ENCODE measurements around the gene PCBD2. TPM values are rescaled to one million over a fixed set of nuclear protein-coding genes. Genes with fewer than 3 reads are reported as not detected.

Gene PCBD2
- total and polyA plus RNA-seq, 2 experiments from 2014 or later = 8.7 to 16.0 TPM

GRCh38 chr5:134979416-134979815 lies 74.5 kb downstream of the PCBD2 start:
- Mint-ChIP-seq H3K36me3 (ENCODE audit: low read depth) (peaks cover 52% of the 10 kb centered on the region), H3K9me3 (peaks cover 77% of the 10 kb centered on the region), H3K4me3 (no peak overlapping the region), H3K4me1 (no peaks in the 10 kb centered on the region; the same call in 2 of the 3 replicates), H3K27ac (no peak overlapping the region), H3K27me3 (ENCODE audit: insufficient read depth, low read depth, poor library complexity) (peaks cover 8% of the 10 kb centered on the region)
- no peak overlapping the region for H3K27ac ChIP-seq (ENCODE audit: low read depth)
- no peaks in the 10 kb centered on the region for H3K27me3 ChIP-seq (ENCODE audit: insufficient read depth)
- DNase-seq (ENCODE audit: low spot score) = no peak
- no peak overlapping the region for H2AFZ ChIP-seq
- ATAC-seq = no peak
- no peaks in the 10 kb centered on the region for H3K4me1 ChIP-seq (ENCODE audit: insufficient read depth)
- H3K4me2 ChIP-seq = no peak overlapping the region
- TF ChIP-seq JUNB (IDR thresholded peaks at IDR 0.05; ENCODE audit: unreplicated experiment) (no peak), CTCF (conservative IDR thresholded peaks at IDR 0.05; ENCODE audit: low read depth in 2 of 2) (no peak), POLR2AphosphoS5 (IDR thresholded peaks at IDR 0.05; ENCODE audit: low read depth) (no peak), CREB1 (CRISPR knock-in tag; IDR thresholded peaks at IDR 0.05; ENCODE audit: low read depth) (no peak), STAT1 (IDR thresholded peaks at IDR 0.05; ENCODE audit: unreplicated experiment) (no peak), NANOG (IDR thresholded peaks at IDR 0.05; ENCODE audit: borderline replicate concordance) (no peak), EZH2phosphoT487 (IDR thresholded peaks at IDR 0.05; ENCODE audit: unreplicated experiment) (no peak), ZNF331 (CRISPR knock-in tag; IDR thresholded peaks at IDR 0.05; ENCODE audit: low read depth) (no peak)
- TF ChIP-seq, protein P1, sequence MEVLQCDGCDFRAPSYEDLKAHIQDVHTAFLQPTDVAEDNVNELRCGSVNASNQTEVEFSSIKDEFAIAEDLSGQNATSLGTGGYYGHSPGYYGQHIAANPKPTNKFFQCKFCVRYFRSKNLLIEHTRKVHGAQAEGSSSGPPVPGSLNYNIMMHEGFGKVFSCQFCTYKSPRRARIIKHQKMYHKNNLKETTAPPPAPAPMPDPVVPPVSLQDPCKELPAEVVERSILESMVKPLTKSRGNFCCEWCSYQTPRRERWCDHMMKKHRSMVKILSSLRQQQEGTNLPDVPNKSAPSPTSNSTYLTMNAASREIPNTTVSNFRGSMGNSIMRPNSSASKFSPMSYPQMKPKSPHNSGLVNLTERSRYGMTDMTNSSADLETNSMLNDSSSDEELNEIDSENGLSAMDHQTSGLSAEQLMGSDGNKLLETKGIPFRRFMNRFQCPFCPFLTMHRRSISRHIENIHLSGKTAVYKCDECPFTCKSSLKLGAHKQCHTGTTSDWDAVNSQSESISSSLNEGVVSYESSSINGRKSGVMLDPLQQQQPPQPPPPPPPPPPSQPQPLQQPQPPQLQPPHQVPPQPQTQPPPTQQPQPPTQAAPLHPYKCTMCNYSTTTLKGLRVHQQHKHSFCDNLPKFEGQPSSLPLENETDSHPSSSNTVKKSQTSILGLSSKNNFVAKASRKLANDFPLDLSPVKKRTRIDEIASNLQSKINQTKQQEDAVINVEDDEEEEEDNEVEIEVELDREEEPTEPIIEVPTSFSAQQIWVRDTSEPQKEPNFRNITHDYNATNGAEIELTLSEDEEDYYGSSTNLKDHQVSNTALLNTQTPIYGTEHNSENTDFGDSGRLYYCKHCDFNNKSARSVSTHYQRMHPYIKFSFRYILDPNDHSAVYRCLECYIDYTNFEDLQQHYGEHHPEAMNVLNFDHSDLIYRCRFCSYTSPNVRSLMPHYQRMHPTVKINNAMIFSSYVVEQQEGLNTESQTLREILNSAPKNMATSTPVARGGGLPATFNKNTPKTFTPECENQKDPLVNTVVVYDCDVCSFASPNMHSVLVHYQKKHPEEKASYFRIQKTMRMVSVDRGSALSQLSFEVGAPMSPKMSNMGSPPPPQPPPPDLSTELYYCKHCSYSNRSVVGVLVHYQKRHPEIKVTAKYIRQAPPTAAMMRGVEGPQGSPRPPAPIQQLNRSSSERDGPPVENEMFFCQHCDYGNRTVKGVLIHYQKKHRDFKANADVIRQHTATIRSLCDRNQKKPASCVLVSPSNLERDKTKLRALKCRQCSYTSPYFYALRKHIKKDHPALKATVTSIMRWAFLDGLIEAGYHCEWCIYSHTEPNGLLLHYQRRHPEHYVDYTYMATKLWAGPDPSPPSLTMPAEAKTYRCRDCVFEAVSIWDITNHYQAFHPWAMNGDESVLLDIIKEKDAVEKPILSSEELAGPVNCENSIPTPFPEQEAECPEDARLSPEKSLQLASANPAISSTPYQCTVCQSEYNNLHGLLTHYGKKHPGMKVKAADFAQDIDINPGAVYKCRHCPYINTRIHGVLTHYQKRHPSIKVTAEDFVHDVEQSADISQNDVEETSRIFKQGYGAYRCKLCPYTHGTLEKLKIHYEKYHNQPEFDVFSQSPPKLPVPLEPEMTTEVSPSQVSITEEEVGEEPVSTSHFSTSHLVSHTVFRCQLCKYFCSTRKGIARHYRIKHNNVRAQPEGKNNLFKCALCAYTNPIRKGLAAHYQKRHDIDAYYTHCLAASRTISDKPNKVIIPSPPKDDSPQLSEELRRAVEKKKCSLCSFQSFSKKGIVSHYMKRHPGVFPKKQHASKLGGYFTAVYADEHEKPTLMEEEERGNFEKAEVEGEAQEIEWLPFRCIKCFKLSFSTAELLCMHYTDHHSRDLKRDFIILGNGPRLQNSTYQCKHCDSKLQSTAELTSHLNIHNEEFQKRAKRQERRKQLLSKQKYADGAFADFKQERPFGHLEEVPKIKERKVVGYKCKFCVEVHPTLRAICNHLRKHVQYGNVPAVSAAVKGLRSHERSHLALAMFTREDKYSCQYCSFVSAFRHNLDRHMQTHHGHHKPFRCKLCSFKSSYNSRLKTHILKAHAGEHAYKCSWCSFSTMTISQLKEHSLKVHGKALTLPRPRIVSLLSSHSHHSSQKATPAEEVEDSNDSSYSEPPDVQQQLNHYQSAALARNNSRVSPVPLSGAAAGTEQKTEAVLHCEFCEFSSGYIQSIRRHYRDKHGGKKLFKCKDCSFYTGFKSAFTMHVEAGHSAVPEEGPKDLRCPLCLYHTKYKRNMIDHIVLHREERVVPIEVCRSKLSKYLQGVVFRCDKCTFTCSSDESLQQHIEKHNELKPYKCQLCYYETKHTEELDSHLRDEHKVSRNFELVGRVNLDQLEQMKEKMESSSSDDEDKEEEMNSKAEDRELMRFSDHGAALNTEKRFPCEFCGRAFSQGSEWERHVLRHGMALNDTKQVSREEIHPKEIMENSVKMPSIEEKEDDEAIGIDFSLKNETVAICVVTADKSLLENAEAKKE (CRISPR knock-in tag; IDR thresholded peaks at IDR 0.05) = no peak
- no peaks in the 10 kb centered on the region for H3F3A ChIP-seq (replicated peaks; ENCODE audit: low read depth)
- H3K9me2 ChIP-seq (ENCODE audit: insufficient read depth) = no peaks in the 10 kb centered on the region
- H4K20me1 ChIP-seq (replicated peaks; ENCODE audit: insufficient read depth) = no peaks in the 10 kb centered on the region
- H3K36me3 ChIP-seq (ENCODE audit: insufficient read depth) = no peaks in the 10 kb centered on the region; the same call in 1 of the 2 replicates
- H3K79me2 ChIP-seq (replicated peaks; ENCODE audit: insufficient read depth) = no peaks in the 10 kb centered on the region
- no peak overlapping the region for H3K4me3 ChIP-seq

Measured in GM23338 (cell line).